Measurements from ENCODE around the gene C7orf33. TPM values are rescaled to one million over a fixed set of nuclear protein-coding genes. Genes with fewer than 3 reads are reported as not detected.
"Not testable (repeated sequence)": the region's sequence is repeated elsewhere in the genome, so short reads cannot be mapped to it uniquely, and the experiment has no call there.

Gene C7orf33
- 1.5 TPM for polyA plus RNA-seq (ENCODE audit: insufficient read length)

- no peak for DNase-seq
Measured at GRCh38 chr7:148590471-148590870, at the start of gene C7orf33. TSS of gene C7orf33 (plus strand) at chr7:148590766. CDS start at chr7:148590926, 160 bp downstream.

- no peak for DNase-seq
Measured at GRCh38 chr7:148541891-148542504, 48.6 kb upstream of the C7orf33 start.

GRCh38 chr7:148543302-148543701 is 47.3 kb upstream of the C7orf33 start:
- no peak for DNase-seq

- DNase-seq: no peak
Measured at GRCh38 chr7:148545172-148545571, 45.4 kb upstream of the C7orf33 start.

GRCh38 chr7:148545932-148546331 is 44.6 kb upstream of the C7orf33 start:
- DNase-seq: no peak

GRCh38 chr7:148546857-148547256 is 43.7 kb upstream of the C7orf33 start:
- DNase-seq: no peak

- no peak for DNase-seq
Measured at GRCh38 chr7:148547951-148548350, 42.6 kb upstream of the C7orf33 start.

- DNase-seq: no peak
Measured at GRCh38 chr7:148553979-148554378, 36.6 kb upstream of the C7orf33 start.

GRCh38 chr7:148556892-148557291 is 33.7 kb upstream of the C7orf33 start:
- no peak for DNase-seq

GRCh38 chr7:148558914-148559313 is 31.7 kb upstream of the C7orf33 start:
- no peak for DNase-seq

- no peak for DNase-seq
Measured at GRCh38 chr7:148561099-148561498, 29.5 kb upstream of the C7orf33 start.

- DNase-seq: no peak
Measured at GRCh38 chr7:148563583-148564274, 26.8 kb upstream of the C7orf33 start.

GRCh38 chr7:148564275-148564951 is 26.2 kb upstream of the C7orf33 start:
- peak; percentile 22 for DNase-seq

GRCh38 chr7:148566736-148567135 is 23.8 kb upstream of the C7orf33 start:
- no peak for DNase-seq

- no peak for DNase-seq
Measured at GRCh38 chr7:148567524-148567923, 23.0 kb upstream of the C7orf33 start.

- DNase-seq: no peak
Measured at GRCh38 chr7:148570510-148570909, 20.1 kb upstream of the C7orf33 start.

GRCh38 chr7:148570973-148571372 is 19.6 kb upstream of the C7orf33 start:
- not testable (repeated sequence) for DNase-seq

- no peak for DNase-seq
Measured at GRCh38 chr7:148571381-148571780, 19.2 kb upstream of the C7orf33 start.

GRCh38 chr7:148572067-148572522 is 18.5 kb upstream of the C7orf33 start:
- DNase-seq: no peak

GRCh38 chr7:148573581-148573980 is 17.0 kb upstream of the C7orf33 start:
- DNase-seq: not testable (repeated sequence)

- peak; percentile 46 for DNase-seq
Measured at GRCh38 chr7:148575640-148576411, 14.7 kb upstream of the C7orf33 start.

- no peak for DNase-seq
Measured at GRCh38 chr7:148579366-148579765, 11.2 kb upstream of the C7orf33 start.

GRCh38 chr7:148580446-148580845 is 10.1 kb upstream of the C7orf33 start:
- no peak for DNase-seq

All from hindlimb muscle (tissue), 1 donor.